NCI-H446 (cell line): ENCODE data around the gene ACMSD.
"Not testable (repeated sequence)": the region's sequence is repeated elsewhere in the genome, so short reads cannot be mapped to it uniquely, and the experiment has no call there.

Source experiments
- DNase-seq, 2 experiments: peaks; one replicate each; lab custom pipeline; 2025; lab: John Stamatoyannopoulos, UW

The ACMSD gene

DNA sequence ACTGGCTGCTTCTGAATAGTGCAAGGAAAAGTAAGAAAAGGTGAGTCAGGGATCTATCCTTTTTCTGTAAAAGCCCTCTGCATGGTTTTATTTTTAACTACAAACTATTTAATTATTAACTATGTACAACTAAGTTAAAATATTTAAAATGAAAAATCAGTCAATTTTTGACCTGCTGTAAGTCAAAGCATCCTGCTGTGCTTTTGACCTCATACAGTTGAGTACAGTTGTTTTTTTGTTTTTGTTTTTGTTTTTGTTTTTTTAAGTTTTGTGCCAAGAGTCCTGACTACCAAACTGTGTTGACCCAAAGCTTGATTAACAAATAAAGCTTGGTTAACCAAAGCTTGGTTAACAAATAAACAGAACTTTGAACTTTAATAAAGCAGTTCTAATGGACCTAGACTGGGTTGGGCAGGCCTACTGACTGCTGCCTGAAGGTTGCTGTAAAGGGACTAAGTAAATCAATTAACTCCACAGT, at the start of gene ACMSD:
TSS of gene ACMSD (plus strand) at position 474 of the 478 bp plus-strand sequence. CDS start 67 bp downstream, outside the sequence.
- no peak for DNase-seq

DNA sequence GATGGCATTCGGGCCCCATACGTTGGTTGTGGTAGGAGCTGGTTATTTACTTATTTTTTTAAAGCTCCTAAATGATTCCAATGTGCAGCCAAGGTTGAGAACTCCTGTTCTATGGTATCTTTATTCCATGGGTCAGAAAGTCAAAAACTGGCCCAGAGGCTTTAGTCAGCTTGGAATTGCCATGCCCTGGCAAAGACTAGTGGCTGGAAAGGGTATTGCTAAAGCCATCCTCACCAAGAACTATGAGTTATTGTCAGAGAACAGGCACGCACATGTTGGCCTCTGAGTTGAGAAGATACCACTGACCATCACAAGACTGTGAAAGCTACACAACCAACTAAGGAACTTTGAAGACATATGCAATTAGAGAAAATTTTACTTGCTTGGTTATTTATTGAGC, 47.9 kb upstream of the ACMSD start:
- DNase-seq, result no peak

DNA sequence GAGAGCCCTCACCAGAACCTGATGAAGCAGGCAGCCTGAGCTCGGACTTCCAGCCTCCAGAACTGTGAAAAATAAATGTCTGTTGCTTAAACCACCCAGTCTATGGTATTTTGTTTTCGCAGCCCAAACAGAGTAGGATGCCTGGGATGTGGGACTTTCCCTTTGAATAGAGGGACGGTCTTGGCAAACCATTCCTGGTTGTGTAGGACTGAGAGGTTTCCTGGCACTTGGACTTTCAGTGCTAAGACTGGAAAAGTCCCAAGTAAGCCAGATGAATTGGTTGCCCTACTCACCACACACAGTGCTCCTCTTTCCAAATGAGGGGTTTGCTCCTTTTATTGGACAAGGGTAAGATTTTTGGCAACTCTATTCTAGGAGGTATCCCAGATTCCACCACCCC, 46.8 kb upstream of the ACMSD start:
- DNase-seq, result no peak

DNA sequence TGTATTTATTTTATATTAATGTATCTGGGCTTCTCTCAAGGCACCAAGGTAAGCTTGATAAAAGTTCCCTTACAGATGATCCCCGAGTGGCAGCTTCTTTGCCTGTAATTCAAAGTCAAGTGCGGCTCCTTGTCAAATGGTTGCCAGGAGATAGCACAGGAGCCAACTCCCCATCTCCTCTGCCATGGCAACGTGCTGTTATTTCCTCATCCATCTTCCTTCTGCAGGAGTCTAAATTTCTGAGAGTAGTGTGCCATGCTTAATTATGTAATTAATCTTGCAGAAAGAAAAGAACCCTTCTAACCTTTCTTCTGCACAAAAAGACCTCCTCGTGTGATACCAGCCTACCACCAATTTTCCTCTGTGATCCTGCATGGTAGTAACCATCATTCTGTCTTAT, 46.2 kb upstream of the ACMSD start:
- no peak for DNase-seq

DNA sequence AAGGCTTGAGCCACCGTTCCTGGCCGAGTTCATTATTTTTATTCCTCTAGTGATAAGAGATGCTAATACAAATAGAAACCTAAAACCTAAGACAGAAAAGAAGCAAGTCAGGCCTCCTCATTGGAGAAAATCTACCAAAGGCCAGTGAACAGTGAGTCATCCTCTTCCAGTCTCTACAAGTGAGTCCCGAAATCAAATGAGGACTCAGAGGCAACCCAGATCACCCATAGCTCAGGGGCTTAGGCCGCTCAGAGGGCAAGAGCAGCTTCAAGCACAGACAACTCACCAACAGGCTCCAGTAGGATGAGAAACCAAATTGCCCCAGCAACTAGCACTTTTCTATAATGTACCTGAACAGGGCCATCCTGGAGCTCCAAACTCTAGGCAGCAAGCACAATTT, 42.7 kb upstream of the ACMSD start:
- no peak for DNase-seq

DNA sequence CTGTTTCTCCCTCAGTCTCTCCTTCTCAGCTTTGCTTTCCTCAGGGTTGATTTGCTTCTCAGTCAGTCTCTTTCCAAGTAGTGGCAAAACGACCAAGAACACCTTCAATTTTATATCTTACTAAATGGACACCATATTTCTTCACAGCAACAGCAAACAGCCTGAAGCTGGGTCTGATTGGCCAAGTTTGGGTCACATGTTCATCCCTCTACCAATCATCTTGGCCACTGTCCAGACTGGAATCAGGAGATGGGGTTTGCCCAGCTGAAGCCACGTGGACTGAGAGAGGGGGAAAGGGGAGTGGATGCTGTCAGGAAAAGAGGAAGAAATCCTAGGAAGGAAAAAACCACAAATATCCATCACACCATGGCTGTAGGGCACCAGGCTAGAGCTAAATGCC, 42.0 kb upstream of the ACMSD start:
- DNase-seq, result no peak

DNA sequence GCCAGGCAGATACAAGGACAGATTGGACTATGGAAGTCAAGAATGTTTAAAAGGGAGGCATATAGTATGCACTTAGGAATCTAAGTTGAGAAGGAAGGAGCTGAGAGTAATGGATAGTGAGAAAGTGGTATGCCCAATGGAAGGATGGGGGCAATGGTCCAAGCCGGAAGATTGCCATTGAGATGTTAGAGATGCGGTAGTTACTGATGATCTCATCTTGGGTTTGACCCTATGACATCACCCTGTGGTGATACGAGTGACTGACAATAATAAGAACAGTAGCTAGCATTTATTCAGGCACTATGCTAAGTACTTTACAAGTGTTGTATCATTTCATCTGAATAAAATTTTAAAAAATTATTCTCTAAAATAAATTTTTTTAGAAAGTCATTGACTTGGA, 38.5 kb upstream of the ACMSD start:
- DNase-seq, result no peak

DNA sequence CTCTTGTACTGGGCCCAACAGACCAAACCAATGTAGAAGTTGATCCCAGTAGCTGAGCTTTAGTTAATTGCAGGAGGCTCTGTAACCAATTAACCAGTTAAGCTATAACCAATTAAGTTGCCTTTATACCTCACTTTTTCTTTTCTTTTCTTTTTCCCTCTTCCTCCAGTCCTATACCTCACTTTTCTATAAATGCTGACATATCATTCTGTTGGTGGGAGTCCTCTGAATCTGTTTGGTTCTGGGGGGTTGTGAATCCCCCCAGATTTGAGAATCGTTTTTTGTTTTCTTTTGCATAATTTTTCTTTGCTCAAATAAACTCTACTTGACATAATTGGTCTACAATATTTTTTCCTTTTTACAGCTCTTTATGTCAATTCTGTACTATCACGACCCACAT, 38.1 kb upstream of the ACMSD start:
- no peak for DNase-seq

DNA sequence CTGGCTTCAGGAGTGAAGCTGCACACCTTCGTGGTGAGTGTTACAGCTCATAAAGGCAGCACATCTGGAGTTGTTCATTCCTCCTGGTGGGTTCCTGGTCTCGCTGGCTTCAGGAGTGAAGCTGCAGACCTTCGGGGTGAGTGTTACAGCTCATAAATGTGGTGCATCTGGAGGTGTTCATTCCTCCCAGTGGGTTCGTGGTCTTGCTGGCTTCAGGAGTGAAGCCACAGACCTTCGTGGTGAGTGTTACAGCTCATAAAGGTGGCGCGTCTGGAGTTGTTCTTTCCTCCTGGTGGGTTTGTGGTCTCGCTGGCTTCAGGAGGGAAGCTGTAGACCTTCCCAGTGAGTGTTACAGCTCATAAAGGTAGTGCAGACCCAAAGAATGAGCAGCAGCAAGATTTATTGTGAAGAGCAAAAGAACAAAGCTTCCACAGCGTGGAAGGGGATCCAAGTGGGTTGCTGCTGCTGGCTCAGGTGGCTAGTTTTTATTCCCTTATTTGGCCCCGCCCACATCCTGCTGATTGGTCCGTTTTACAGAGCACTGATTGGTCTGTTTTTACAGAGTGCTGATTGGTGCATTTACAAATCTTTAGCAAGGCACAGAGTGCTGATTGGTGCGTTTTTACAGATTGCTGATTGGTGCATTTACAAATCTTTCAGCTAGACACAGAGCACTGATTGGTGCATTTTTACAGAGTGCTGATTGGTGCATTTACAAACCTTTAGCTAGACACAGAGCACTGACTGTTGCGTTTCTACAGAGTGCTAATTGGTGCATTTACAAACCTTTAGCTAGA, 34.6 kb upstream of the ACMSD start:
- not testable (repeated sequence) for DNase-seq

DNA sequence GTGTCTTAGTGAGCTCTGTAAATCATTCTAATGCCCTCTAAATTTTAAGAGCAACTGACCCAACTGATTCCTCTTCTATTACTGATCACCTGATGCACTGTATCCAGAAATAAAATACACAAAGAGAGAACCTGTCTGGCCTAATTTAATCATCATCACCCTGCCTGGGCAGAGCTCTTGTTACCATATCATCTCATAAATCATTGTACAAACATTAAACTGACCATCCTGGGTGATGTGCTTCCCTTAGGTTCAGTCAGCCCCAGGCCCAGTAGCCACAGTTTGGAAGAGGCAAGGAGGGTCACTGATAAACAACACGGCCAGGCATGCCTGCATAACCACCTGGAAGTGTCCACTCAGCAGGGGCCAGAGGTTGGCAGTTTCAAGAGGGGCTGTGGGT, 22.7 kb upstream of the ACMSD start:
- no peak for DNase-seq

DNA sequence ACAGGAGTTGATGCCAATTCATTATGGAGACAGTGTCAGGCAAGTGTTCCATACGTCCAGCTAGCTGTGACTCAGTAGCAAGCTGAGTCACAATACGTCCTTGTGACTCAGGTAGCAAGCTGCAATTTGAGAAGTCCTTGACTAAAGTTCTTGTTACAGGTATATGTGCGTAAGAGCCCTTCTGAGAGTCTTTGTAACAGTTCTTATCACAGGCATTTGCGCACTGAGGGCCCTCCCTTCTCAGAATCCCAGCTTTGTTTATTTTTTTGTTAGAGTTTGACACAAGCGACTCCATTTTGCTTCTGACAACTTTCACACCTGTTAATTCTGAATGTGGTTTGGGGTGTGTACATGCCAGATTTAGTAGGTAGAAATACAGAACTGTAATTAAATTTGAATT, 20.1 kb upstream of the ACMSD start:
- no peak for DNase-seq

DNA sequence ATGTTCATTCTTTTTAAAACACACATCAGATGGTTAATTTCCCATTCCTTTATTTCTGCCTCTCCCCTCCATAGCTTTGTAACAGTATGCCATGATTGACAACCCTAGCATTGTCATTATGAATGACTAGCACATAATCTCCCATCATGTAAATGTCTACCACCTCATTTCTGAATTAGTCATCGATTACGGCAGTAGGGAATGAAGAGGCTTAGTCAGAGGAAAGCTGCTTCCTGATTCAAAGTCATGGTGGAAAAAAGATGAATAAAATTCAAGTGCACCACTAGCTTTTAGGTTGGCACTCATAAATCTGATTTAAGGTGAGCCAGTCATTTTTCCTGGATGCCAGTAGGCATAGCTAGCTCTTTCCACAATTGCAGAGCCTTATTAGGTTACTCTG, 19.1 kb upstream of the ACMSD start:
- DNase-seq, result no peak

DNA sequence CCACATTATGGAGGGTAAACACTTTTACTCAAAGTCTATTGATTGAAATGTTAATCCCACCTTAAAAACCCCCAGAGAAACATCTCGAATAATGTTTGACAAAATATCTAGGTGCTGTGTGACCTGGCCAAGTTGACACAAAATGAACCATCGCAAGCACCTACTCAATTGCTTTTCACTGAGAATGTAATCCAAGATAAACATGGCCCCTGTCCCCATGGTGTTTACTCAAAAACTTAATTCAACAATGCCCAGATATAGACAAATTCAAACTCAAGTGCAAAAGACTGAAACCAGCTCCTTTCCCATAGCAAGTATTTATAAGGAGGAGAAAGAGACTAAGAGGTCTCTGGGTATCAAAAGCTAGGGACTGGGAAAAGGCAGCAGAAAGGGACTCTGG, 15.0 kb upstream of the ACMSD start:
- no peak for DNase-seq

DNA sequence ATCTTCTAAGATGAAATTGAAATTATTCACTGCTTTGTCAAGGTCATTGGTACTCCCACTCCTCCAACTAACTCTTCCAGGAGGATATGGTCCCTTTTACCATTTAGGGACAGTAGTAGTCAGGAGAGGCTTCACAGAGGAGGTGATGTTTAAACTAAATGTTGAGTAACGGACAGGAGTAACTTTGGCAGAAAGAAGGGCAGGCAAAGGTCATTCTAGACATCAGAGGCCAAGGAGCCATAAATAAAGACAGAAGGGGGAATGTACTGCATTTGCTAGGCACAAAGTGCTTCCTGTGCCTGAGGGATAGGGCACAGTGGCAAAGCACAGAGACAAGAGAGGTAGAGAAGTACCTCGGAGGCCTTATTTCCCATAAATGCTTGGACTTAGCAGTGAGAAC, 14.6 kb upstream of the ACMSD start:
- DNase-seq, result no peak

DNA sequence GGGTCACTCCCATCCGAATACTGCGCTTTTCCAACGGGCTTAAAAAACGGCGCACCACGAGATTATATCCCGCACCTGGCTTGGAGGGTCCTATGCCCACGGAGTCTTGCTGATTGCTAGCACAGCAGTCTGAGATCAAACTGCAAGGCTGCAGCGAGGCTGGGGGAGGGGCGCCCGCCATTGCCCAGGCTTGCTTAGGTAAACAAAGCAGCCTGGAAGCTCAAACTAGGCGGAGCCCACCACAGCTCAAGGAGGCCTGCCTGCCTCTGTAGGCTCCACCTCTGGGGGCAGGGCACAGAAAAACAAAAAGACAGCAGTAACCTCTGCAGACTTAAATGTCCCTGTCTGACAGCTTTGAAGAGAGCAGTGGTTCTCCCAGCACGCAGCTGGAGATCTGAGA, 12.7 kb upstream of the ACMSD start:
- DNase-seq, result not testable (repeated sequence)

DNA sequence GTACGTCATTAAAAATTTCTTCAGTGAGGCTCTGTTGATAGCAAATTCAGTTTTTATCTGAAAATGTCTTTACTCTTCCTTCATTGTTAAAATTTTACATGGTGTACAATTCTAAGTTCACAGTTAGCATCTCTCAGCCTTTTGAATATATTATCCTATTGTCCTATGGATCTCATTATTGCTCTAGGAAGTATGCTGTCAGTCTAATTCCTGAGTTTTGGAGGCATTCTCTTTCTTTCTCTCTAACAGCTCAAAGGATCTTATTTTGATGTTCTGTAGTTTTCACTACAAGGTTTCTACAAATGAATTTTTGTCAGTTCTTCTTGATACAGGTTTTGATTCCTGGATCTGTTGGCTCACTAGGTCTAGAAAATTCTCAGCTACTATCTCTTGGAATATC, 2.9 kb upstream of the ACMSD start:
- DNase-seq, result no peak

DNA sequence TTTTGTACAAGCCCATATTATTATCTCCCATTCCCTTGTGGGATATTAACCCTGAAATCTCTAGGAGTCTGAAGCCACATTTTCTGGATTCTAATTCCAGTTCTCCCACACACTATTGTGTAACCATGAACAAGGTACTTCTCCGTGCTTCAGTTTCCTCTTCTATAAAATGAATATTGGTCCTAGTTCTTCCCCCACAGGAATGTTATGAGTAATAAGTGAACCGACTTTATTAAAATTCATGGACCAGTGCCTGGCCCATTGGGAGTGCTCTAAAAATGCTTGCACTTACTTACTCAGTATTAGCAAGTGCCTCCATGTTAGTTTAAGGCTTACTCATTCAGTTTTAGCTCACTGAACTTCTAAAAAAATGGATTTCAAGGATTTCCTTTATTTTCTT, 1.4 kb upstream of the ACMSD start:
- no peak for DNase-seq

DNA sequence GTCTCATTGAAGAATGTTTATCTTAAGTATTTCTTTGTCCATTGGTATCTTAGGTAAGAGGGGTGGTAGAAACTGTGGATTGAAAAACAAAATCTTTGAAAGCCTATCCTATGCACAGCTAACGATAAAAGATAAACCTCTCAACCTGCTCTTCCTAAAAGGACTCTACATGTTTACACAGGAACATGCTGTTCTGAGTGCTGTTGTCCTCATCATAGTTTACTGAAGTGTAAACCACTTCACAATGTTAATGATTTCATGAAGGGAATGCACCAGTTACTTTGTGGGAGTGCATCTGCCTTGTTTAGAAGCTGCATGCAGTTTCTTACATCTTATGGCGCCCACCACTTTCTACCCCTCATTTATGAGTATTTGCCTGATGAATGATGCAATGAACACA, 1.2 kb downstream of the ACMSD start:
- no peak for DNase-seq

DNA sequence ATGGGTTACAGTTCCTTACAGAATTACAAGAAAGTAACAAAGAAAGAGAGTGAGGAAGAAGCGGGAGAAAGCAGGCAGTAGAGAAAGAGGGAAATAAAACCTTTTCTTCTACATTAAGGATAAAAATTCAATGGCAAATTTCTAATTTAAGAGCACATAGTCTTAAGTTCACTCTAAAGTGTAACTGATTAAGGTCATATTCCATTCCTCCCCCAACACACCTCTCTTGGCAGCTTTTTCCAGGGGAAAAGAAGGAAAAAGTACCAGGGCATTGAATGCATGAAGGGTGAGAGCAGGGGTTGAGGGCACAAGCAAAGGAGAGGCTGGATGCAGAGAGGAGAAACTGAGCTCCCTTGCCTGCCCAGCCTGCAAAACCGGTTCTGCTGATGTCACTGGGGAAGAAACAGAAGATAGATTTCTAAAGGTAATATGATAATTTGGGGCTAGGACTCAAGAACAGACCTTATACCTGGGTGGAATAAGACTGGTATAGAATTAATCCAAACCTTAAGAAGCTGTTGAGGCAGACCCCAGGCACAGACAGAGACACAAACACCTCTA, 4.6 kb downstream of the ACMSD start:
- DNase-seq, result no peak

DNA sequence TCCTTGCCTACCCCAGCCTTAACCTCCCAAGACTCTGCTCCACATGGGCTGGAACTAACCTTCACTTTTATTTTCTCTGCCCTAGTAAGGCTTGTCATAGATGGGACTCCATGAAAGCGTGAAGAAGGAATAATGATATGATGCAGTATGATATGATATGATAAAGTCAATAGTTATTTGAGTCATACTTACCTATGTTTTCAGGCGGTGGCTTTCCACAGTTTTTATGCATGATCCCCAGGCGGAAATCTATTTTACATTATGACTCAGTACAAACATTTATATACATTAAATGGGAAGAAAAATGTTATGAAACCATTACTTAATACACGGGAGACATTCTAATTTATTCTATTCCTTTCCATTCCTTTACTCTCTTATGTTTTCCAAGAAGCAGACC, 5.6 kb downstream of the ACMSD start:
- no peak for DNase-seq

DNA sequence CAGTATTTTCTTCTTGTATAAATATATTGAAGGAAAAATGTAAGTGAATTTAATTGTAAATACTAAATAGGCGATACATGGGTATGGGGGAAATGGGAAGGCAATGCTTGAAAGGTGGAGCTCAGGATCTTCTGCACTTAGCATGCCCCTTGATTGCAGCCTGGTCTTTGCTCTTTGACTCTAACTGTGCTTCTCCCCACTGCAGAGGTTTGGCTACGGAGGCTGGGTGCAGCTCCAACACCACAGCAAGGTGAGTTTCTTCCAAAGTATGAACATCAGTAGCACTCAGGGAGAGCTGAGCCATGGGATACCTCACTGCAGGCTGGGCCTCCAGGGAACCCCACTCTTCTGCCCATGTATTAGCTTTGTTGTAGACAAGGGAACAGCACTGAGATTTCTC, 6.6 kb downstream of the ACMSD start:
- no peak for DNase-seq

DNA sequence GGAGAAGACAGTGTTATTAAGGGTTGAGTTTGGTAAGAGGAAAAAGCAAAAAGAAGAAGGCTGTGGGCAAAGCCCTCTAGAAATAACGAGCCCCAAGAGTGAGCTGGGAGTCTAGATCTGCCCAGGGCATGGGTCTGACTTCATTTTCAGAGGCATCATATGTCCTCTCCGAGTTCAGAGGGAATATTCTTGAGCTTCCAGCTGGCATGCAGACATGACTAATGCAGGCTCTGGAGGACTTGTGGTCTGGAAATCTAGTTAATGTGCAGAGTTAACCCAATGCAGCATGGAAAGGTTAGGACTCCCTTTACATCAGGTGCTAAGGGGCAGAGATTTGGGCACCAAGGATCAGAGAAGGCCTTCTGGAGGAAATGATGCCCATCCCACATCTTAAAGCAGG, 7.3 kb downstream of the ACMSD start:
- no peak for DNase-seq

DNA sequence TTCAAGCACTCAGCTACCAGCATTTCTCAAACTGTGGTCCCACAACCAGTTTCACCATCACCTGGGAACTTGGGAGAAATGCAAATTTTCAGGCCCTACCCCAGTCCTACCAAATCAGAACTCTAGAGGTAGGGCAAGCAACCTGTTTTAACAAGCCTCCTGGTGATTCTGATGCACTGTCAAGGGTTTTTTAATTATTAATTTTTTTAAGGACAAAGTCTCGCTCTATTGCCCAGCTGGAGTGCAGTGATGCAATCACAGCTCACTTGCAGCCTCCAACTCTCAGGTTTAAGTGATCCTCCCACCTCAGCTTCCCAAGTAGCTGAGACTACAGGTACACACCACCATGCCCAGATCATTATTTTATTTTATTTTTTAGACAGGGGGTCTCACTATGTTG, 7.8 kb downstream of the ACMSD start:
- DNase-seq, result no peak

DNA sequence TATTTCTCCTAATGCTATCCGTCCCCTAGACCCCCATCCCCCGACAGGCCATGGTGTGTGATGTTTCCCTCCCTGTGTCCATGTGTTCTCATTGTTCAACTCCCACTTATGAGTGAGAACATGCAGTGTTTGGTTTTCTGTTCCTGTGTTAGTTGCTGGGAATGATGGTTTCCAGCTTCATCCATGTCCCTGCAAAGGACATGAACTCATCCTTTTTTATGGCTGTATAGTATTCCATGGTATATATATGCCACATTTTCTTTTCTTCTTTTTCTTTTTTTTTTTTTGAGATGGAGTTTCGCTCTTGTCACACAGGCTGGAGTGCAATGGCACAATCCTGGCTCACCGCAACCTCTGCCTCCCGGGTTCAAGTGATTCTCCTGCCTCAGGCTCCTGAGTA, 9.2 kb downstream of the ACMSD start:
- DNase-seq, result not testable (repeated sequence)
